HepG2 (cell line): ENCODE results near the gene CDH23. TPM values are rescaled to one million over a fixed set of nuclear protein-coding genes. Genes with fewer than 3 reads are reported as not detected.

Experiments
- ATAC-seq: fragments of 200-7000 bp; cut with Tn5 transposase; 3 replicates; pipeline ENCODE4 v1.9.1; 2020; ENCODE audit warnings: mild to moderate bottlenecking, moderate library complexity
- BruUV-seq: library from RNA; stranded (reverse); fragments of 400-500 nt; replicated peaks from 2 replicates; lab custom pipeline; 2021; lab: Mats Ljungman, UMichigan
- CTCF ChIA-PET: fragments of 300-600 bp; formaldehyde crosslinking; extraction: SDS; loops from one replicate; lab custom pipeline; 2021; ENCODE audit warnings: low total read pairs, inconsistent platforms, low intra/inter-chr PET ratio; lab: Yijun Ruan, JAX
- POLR2A ChIA-PET: fragments of 350-600 bp; sonication (Branson Sonifier 250); formaldehyde crosslinking; loops from one replicate; lab custom pipeline; 2020; ENCODE audit warnings: antibody characterized with exemption, inconsistent platforms; lab: Yijun Ruan, JAX
- DNase-seq: peaks from one replicate; pipeline ENCODE4 v3.0.0-alpha.2; 2015; ENCODE audit warnings: low spot score
- FAIRE-seq: peaks from 3 replicates; lab custom pipeline; 2011; peaks lifted over from hg19 to GRCh38; lab: Jason Lieb, UNC
- H2AFZ ChIP-seq: one replicate; pipeline ENCODE4 v1.6.1; 2011; ENCODE audit warnings: low read length, inconsistent platforms
- H3K27ac ChIP-seq: fragments of 300-600 bp; 3 replicates; pipeline ENCODE4 v1.8.0; 2011; ENCODE audit warnings: mixed run types, mild to moderate bottlenecking, mixed read lengths, low read length, inconsistent platforms; ENCODE audit not compliant: insufficient read depth; ENCODE audit errors: extremely low read length
- H3K27me3 ChIP-seq, 2 experiments: fragments of 200-600 bp in 1 of 2; 2 replicates in 1 of 2; 3 replicates in 1 of 2; pipeline versions ENCODE4 v1.6.0 to v1.8.0; 2011; ENCODE audit warnings: low read length in 2 of 2, mild to moderate bottlenecking in 2 of 2, moderate library complexity in 2 of 2, inconsistent platforms in 1 of 2; ENCODE audit not compliant: insufficient read depth in 2 of 2, control insufficient read depth in 1 of 2
- H3K36me3 ChIP-seq, 2 experiments: fragments of 200-600 bp in 1 of 2; replicated peaks in 1 of 2; 2 replicates in 1 of 2; 3 replicates in 1 of 2; pipeline versions ENCODE4 v1.5.1 to v1.8.0; 2011; ENCODE audit warnings: low read length in 2 of 2, inconsistent platforms in 1 of 2; ENCODE audit not compliant: insufficient read depth in 2 of 2, control insufficient read depth in 1 of 2
- H3K4me1 ChIP-seq: 2 replicates; pipeline ENCODE4 v1.5.1; 2012; ENCODE audit warnings: low read length, inconsistent platforms; ENCODE audit not compliant: insufficient read depth
- H3K4me2 ChIP-seq: 2 replicates; pipeline ENCODE4 v1.6.0; 2011; ENCODE audit warnings: low read depth, low read length, inconsistent platforms
- H3K4me3 ChIP-seq, 3 experiments: fragments of 200-600 bp in 1 of 3; sonication (generic), shearing (Covaris generic) in 1 of 3; replicated peaks in 1 of 3; 2 replicates each; pipeline ENCODE4 v1.5.1; 2011 to 2016; ENCODE audit warnings: low read length in 3 of 3, inconsistent platforms in 2 of 3, low read depth in 2 of 3, mild to moderate bottlenecking in 2 of 3, control low read depth in 1 of 3, mixed read lengths in 1 of 3; ENCODE audit not compliant: insufficient read depth in 1 of 3
- H3K79me2 ChIP-seq: one replicate; pipeline ENCODE4 v1.6.1; 2011; ENCODE audit warnings: low read length, inconsistent platforms; ENCODE audit not compliant: insufficient read depth
- H3K9ac ChIP-seq: 2 replicates; pipeline ENCODE4 v1.6.0; 2011; ENCODE audit warnings: mild to moderate bottlenecking, low read depth, low read length, inconsistent platforms; ENCODE audit not compliant: insufficient read depth
- H3K9me3 ChIP-seq: 2 replicates; pipeline ENCODE4 v1.5.1; 2012; ENCODE audit warnings: mild to moderate bottlenecking, low read length
- H4K20me1 ChIP-seq: 2 replicates; pipeline ENCODE4 v1.6.0; 2011; ENCODE audit warnings: inconsistent platforms, mild to moderate bottlenecking, low read length, moderate library complexity; ENCODE audit not compliant: insufficient read depth
- EEA1 ChIP-seq: sonication (generic); formaldehyde crosslinking; IDR thresholded peaks from 2 replicates; pipeline ENCODE4 v1.5.1; 2020; ENCODE audit warnings: mild to moderate bottlenecking, missing genetic modification reagents, borderline replicate concordance
- IRX3 ChIP-seq: sonication (generic); formaldehyde crosslinking; IDR thresholded peaks from 2 replicates; pipeline ENCODE4 v1.8.1; 2023; ENCODE audit warnings: mild to moderate bottlenecking, low read depth, missing genetic modification reagents, borderline replicate concordance
- MAF1 ChIP-seq: sonication (generic); formaldehyde crosslinking; IDR thresholded peaks from 2 replicates; pipeline ENCODE4 v1.5.0; 2020; ENCODE audit warnings: missing genetic modification reagents, borderline replicate concordance
- ZNF704 ChIP-seq: sonication (generic); formaldehyde crosslinking; IDR thresholded peaks from 2 replicates; pipeline ENCODE4 v1.8.1; 2023; ENCODE audit warnings: mild to moderate bottlenecking, inconsistent platforms, moderate library complexity, missing genetic modification reagents, borderline replicate concordance
- ZSCAN22 ChIP-seq: sonication (generic); formaldehyde crosslinking; IDR thresholded peaks from 2 replicates; pipeline ENCODE4 v1.4.0; 2020; ENCODE audit warnings: mild to moderate bottlenecking, missing genetic modification reagents
- ZSCAN5A ChIP-seq: sonication (generic); formaldehyde crosslinking; IDR thresholded peaks from 2 replicates; pipeline ENCODE4 v1.8.0; 2022; ENCODE audit warnings: mild to moderate bottlenecking, missing genetic modification reagents, borderline replicate concordance
- WGBS: methylation state at CpG from one replicate; pipeline ENCODE4 v1.1.6; 2017; ENCODE audit warnings: low lambda C conversion rate; 5-methylcytosine and 5-hydroxymethylcytosine counted together
- in situ Hi-C: cut with HindIII; loops from 2 replicates; pipeline ENCODE4 v1.10.0; 2017; ENCODE audit warnings: low pct_unique_long_range_greater_than_20kb; ENCODE audit not compliant: extremely low pct_ligation_motif_present
- intact Hi-C: fragments of 100-400 bp; cut with micrococcal nuclease; formaldehyde crosslinking; loops from one replicate; pipeline ENCODE4 v1.10.0; 2022; ENCODE audit not compliant: unreplicated experiment
- polyA plus RNA-seq, 8 experiments: library from polyadenylated mRNA; depleted of rRNA in 3 of 8; stranded (reverse) in 7 of 8; unstranded in 1 of 8; fragments of >200 nt; fragmentation: Illumina TruSeq in 4 of 8; extraction: Trizol in 4 of 8; gene quantifications; 2 replicates each; pipeline versions ENCODE4 v1.2.1 to v1.2.3, GENCODE V29; 2011 to 2016; ENCODE audit warnings: low read depth in 4 of 8, missing spikeins in 1 of 8, mixed read lengths in 1 of 8; ENCODE audit not compliant: insufficient read depth in 1 of 8
- total RNA-seq, 5 experiments: library from RNA; depleted of rRNA; stranded (reverse); fragments of >200 nt; fragmentation: Illumina TruSeq; extraction: Trizol; gene quantifications; 2 replicates each; pipeline ENCODE4 v1.2.3, GENCODE V29; 2016; ENCODE audit warnings: low read depth in 1 of 5

The CDH23 gene
- total and polyA plus RNA-seq, 2 of the 13 experiments (the other 11 are each of a cell fraction or from before 2014, with no cell fraction given) = 0.13 TPM; not detected in 1

GRCh38 chr10:71460615-71461014, 63.9 kb downstream of the CDH23 start:
- in situ Hi-C loops = no loop called here
- no TSS peak for BruUV-seq
- ATAC-seq (peak; percentile 52), FAIRE-seq (no peak), DNase-seq (no peak)
- WGBS = 2% methylated on average over 7 of the region's 9 CpGs
- Histone ChIP-seq H3K27me3 (peaks cover 6 to 61% of the 10 kb centered on the region in 2 experiments; a peak in 3 of 5 replicates), H3K27ac (no peak overlapping the region), H3K36me3 (no peaks in the 10 kb centered on the region), H3K4me2 (no peak overlapping the region), H2AFZ (no peak overlapping the region), H3K4me3 (no peak overlapping the region), H3K9ac (no peak overlapping the region), H4K20me1 (no peaks in the 10 kb centered on the region), H3K4me1 (no peaks in the 10 kb centered on the region), H3K9me3 (no peaks in the 10 kb centered on the region), H3K79me2 (no peaks in the 10 kb centered on the region)
- TF ChIP-seq ZSCAN22 (no peak), MAF1 (no peak), ZSCAN5A (no peak), ZNF704 (CRISPR knock-in tag) (no peak)
- CTCF ChIA-PET = no interaction called here
- intact Hi-C loops = no loop called here
- POLR2A ChIA-PET = no interaction called here

- TF ChIP-seq EEA1 (no peak), IRX3 (CRISPR knock-in tag) (no peak)
- ATAC-seq = no peak
- intact Hi-C loops = no loop called here
- Histone ChIP-seq H2AFZ (no peak overlapping the region), H3K4me2 (no peak overlapping the region), H3K79me2 (no peaks in the 10 kb centered on the region), H3K36me3 (no peaks in the 10 kb centered on the region), H3K27ac (no peak overlapping the region), H4K20me1 (no peaks in the 10 kb centered on the region), H3K9me3 (no peaks in the 10 kb centered on the region), H3K4me1 (no peaks in the 10 kb centered on the region), H3K4me3 (no peak overlapping the region), H3K27me3 (peaks cover 7 to 66% of the 10 kb centered on the region in 2 experiments; a peak in 3 of 5 replicates), H3K9ac (no peak overlapping the region)
- no TSS peak for BruUV-seq
- CTCF ChIA-PET = no interaction called here
- in situ Hi-C loops = no loop called here
- FAIRE-seq = no peak
- no peak for DNase-seq
- POLR2A ChIA-PET = no interaction called here
- WGBS = 84% methylated on average over 5 of the region's 13 CpGs
These were observed 64.7 kb downstream of the CDH23 start for GRCh38 chr10:71461457-71461856.
